Measurements from ENCODE around the gene AMIGO3. TPM values are rescaled to one million over a fixed set of nuclear protein-coding genes. Genes with fewer than 3 reads are reported as not detected.
A peak's percentile ranks its signal among the peaks of the same experiment; 100 is the strongest.
"Not testable (repeated sequence)": the region's sequence is repeated elsewhere in the genome, so short reads cannot be mapped to it uniquely, and the experiment has no call there.

Gene AMIGO3, protein sequence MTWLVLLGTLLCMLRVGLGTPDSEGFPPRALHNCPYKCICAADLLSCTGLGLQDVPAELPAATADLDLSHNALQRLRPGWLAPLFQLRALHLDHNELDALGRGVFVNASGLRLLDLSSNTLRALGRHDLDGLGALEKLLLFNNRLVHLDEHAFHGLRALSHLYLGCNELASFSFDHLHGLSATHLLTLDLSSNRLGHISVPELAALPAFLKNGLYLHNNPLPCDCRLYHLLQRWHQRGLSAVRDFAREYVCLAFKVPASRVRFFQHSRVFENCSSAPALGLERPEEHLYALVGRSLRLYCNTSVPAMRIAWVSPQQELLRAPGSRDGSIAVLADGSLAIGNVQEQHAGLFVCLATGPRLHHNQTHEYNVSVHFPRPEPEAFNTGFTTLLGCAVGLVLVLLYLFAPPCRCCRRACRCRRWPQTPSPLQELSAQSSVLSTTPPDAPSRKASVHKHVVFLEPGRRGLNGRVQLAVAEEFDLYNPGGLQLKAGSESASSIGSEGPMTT
- total RNA-seq = 1 to 10 TPM; 1.0 to 2.0 TPM

DNA sequence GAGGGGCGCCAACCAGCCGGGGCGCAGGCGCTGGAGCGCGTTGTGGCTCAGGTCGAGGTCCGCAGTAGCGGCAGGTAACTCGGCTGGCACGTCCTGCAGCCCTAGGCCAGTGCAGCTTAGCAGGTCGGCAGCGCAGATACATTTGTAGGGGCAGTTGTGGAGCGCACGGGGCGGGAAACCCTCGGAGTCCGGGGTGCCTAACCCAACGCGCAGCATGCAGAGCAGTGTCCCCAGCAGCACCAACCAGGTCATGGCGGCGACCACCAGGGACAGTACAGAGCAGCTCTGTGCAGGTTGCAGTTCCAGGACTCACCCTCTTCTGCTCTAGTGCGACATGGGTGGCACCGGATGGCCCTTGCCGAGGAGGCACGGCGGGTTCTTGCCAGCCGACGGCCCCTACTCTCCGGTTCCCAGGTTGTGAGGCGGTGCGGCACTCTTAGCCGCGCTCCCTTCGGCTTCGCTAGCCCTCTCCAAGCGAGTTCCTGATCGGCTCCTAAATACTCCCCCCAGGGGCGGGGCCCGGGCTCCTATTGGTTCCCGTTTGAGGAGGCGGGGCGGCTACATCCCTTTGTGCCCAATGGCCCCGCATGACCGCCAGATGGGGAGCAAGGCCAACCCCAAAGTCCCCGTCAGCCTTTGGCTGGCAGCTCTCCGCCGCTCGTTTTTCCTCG, at the start of gene AMIGO3:
Gene AMIGO3, minus strand, starts transcription at position 471 of the 671 bp plus-strand sequence. Its CDS starts 219 bp downstream, at position 252.
- H3K27ac Mint-ChIP-seq = peak within 1 kb of the TSS; percentile 66 to 82
- H3K9me3 Mint-ChIP-seq = no peaks in the 10 kb centered on the region
- no peaks in the 10 kb centered on the region for H3K27me3 Mint-ChIP-seq
- no peaks in the 10 kb centered on the region for H3K36me3 Mint-ChIP-seq
- peak; percentile 74 to 79 for ATAC-seq
- peaks cover 28 to 41% of the 10 kb centered on the region in 2 donors for H3K4me1 Mint-ChIP-seq (ENCODE audit: low read depth in 2 of 2)
- peak; percentile 94 for DNase-seq (ENCODE audit: low spot score)
- H3K4me3 Mint-ChIP-seq = peak within 1 kb of the TSS; percentile 84

DNA sequence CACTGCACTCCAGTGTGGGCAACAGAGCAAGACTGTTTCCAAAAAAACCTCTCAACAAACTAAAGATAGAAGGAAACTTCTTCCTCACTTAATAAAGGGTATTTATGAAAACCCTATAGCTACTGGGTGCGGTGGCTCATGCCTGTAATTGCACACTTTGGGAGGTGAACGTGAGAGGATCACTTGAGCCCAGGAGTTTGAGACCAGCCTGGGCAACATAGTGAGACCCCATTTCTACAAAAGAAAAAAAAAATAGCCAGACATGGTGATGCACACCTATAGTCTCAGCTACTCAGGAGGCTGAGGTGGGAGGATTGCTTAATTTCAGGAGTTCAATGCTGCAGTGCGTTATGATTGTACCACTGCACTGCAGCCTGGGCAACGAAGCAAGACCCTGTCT, 44.5 kb upstream of the AMIGO3 start:
- no peaks in the 10 kb centered on the region for H3K9me3 Mint-ChIP-seq
- H3K27me3 Mint-ChIP-seq = no peaks in the 10 kb centered on the region
- DNase-seq (ENCODE audit: low spot score) (no peak), ATAC-seq (no peak)
- H3K4me1 Mint-ChIP-seq (ENCODE audit: low read depth in 2 of 2) = peaks cover 6 to 7% of the 10 kb centered on the region in 2 donors
- no peaks in the 10 kb centered on the region for H3K36me3 Mint-ChIP-seq
- H3K4me3 Mint-ChIP-seq = no peak overlapping the region
- H3K27ac Mint-ChIP-seq = no peak overlapping the region

DNA sequence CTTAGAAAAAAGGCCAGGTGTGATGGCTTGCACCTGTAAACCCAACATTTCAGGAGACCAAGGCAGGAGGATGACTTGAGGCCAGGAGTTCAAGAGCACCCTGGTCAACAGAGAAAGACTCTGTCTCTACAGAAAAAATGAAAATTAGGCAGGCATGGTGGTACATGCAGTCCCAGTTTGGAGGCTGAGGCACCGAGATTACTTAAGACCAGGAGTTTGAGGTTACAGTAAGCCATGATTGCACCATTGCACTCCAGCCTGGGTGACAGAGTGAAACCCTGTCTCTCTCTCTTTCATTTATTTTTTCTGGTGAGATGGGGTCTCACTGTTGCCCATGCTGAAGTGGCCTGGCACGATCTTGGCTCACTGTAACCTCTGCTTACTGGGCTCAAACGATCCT, 42.2 kb upstream of the AMIGO3 start:
- Mint-ChIP-seq H3K27ac (no peak overlapping the region), H3K36me3 (no peaks in the 10 kb centered on the region), H3K9me3 (no peaks in the 10 kb centered on the region), H3K4me1 (ENCODE audit: low read depth in 2 of 2) (peaks cover 11 to 16% of the 10 kb centered on the region in 2 donors), H3K4me3 (no peak overlapping the region), H3K27me3 (no peaks in the 10 kb centered on the region)
- ATAC-seq = no peak
- DNase-seq (ENCODE audit: low spot score) = no peak

DNA sequence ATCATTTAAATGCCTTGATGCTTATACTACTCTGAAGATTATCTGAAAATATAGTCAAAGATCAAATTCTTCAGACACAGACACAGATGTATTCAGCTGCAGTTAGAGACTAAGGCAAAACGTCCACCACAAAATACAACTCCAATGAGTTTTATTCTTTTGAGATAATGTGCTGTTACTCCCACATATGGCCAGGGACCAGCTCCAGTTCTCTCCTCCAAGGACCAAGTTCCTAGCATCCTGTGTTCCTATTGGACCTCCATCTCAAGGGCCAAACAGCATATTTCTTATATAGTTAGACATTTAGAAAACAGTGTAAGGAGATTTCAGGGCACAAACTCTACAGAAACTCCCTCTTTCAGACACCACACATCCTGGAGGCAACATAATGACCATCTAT, 39.7 kb upstream of the AMIGO3 start:
- no peak for DNase-seq (ENCODE audit: low spot score)
- Mint-ChIP-seq H3K27ac (peak overlapping the region in 1 of 2 donors; percentile 35), H3K36me3 (no peaks in the 10 kb centered on the region), H3K4me1 (ENCODE audit: low read depth in 2 of 2) (peaks cover 23 to 25% of the 10 kb centered on the region in 2 donors), H3K27me3 (no peaks in the 10 kb centered on the region), H3K4me3 (no peak overlapping the region), H3K9me3 (no peaks in the 10 kb centered on the region)
- no peak for ATAC-seq

DNA sequence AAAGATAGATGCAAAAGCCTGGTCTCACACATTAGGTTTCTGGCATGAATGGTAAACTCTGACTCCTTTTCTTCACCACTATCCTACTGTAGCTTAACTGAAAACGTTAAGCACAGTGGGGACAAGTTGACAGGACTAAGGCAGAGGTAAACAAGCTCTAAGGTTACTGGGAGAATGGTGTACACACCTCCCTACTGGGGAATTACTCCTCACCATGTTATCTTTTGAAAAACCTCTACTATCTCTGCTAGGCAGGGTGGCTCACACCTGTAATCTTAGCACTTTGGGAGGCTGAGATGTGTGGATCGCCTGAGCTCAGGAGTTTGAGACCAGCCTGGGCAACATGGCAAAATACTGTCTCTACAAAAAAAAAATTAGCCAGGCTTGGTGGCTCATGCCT, 37.7 kb upstream of the AMIGO3 start:
- peaks cover 32 to 38% of the 10 kb centered on the region in 2 donors for H3K4me1 Mint-ChIP-seq (ENCODE audit: low read depth in 2 of 2)
- H3K4me3 Mint-ChIP-seq = no peak overlapping the region
- H3K36me3 Mint-ChIP-seq = no peaks in the 10 kb centered on the region
- no peaks in the 10 kb centered on the region for H3K27me3 Mint-ChIP-seq
- H3K9me3 Mint-ChIP-seq = no peaks in the 10 kb centered on the region
- DNase-seq (ENCODE audit: low spot score) = no peak
- no peak overlapping the region for H3K27ac Mint-ChIP-seq
- ATAC-seq = no peak

DNA sequence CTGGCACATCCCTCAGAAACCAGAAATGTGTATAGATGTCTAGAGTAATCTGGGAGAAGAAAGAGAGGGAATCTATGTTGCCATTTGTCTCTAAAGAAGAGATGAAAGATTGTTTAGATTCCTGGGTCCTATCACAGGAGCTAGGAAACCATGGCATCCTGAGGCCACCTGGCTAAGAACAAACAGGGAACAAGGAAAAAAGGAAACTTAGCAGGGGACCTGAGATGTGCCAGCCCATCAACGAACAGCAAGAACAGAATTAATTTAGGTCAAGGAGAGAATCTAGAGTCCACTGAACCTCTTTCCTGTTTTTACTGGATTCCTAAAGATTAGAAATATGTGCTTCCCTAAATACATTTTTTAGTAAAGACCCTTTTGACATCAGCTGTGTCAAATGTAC, 36.6 kb upstream of the AMIGO3 start:
- DNase-seq (ENCODE audit: low spot score) = no peak
- Mint-ChIP-seq H3K9me3 (no peaks in the 10 kb centered on the region), H3K27ac (peak overlapping the region in 1 of 2 donors; percentile 6), H3K4me1 (ENCODE audit: low read depth in 2 of 2) (peaks cover 32 to 38% of the 10 kb centered on the region in 2 donors), H3K27me3 (no peaks in the 10 kb centered on the region), H3K36me3 (no peaks in the 10 kb centered on the region), H3K4me3 (no peak overlapping the region)
- no peak for ATAC-seq

DNA sequence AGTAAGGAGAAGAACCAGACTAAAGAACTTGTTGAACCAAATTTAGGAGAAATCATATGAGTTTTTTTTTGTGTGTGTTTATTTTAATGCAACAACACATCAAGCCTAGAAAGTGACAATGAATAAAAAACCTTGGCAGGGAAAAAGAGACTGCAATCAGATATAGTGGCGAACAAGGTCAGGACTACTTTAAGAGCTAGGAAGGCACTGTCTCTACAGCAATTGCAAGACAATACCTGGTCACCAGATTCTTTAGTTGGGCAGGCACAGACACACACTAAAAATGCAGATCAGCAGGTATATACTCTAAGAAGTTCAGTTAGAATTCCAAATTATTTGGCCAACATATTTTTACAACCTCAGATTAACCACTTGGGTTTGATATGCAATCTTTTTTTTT, 35.1 kb upstream of the AMIGO3 start:
- Mint-ChIP-seq H3K36me3 (no peaks in the 10 kb centered on the region), H3K4me3 (no peak overlapping the region), H3K9me3 (no peaks in the 10 kb centered on the region), H3K27me3 (no peaks in the 10 kb centered on the region), H3K27ac (peak overlapping the region in 1 of 2 donors; percentile 40), H3K4me1 (ENCODE audit: low read depth in 2 of 2) (peaks cover 35 to 42% of the 10 kb centered on the region in 2 donors)
- ATAC-seq (no peak), DNase-seq (ENCODE audit: low spot score) (no peak)

DNA sequence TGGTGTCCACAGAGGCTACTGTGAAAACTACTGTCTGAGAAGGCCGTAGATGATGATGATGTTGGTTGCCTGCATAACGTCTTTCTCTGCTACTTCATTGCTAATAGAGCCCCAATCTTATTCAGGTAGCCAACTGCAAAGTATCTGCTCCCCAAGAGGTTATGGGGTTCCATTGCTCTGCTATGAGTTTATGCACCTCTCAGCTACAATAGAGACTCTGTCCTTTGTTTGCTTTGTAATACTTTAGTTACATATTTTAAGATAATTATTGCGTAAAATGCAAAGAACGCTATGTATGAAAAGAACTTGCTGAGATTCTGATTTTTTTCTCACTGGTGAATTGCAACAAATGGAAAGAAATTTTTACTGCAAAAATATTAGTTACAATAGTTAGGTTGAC, 32.0 kb upstream of the AMIGO3 start:
- H3K27me3 Mint-ChIP-seq = no peaks in the 10 kb centered on the region
- DNase-seq (ENCODE audit: low spot score) (no peak), ATAC-seq (no peak)
- H3K4me3 Mint-ChIP-seq = no peak overlapping the region
- H3K36me3 Mint-ChIP-seq = no peaks in the 10 kb centered on the region
- no peaks in the 10 kb centered on the region for H3K9me3 Mint-ChIP-seq
- H3K27ac Mint-ChIP-seq = no peak overlapping the region
- peaks cover 25 to 32% of the 10 kb centered on the region in 2 donors for H3K4me1 Mint-ChIP-seq (ENCODE audit: low read depth in 2 of 2)

DNA sequence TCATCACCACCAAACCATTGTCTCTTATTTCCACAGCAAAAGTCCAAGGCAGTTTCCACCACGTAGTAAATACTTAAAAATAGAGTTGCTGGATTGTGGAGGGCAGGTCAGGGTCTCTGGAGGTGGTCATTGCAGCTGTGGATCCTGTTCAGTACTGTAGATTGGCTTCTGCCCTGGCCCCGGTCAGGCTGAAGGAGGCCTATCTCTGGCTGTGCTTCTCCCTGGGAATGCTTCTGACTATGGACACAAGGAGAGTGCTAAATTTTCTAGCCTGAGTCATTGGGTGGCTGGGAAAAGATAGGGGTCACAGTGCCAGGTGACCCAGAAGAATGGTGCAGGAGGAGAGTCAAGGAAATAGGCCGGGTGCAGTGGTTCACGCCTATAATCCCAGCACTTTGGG, 30.6 kb upstream of the AMIGO3 start:
- no peaks in the 10 kb centered on the region for H3K27me3 Mint-ChIP-seq
- H3K4me3 Mint-ChIP-seq = no peak overlapping the region
- H3K27ac Mint-ChIP-seq = no peak overlapping the region
- ATAC-seq (no peak), DNase-seq (ENCODE audit: low spot score) (no peak)
- peaks cover under 1% of the 10 kb centered on the region for H3K36me3 Mint-ChIP-seq
- H3K4me1 Mint-ChIP-seq (ENCODE audit: low read depth in 2 of 2) = peaks cover 18 to 19% of the 10 kb centered on the region in 2 donors
- H3K9me3 Mint-ChIP-seq = no peaks in the 10 kb centered on the region

DNA sequence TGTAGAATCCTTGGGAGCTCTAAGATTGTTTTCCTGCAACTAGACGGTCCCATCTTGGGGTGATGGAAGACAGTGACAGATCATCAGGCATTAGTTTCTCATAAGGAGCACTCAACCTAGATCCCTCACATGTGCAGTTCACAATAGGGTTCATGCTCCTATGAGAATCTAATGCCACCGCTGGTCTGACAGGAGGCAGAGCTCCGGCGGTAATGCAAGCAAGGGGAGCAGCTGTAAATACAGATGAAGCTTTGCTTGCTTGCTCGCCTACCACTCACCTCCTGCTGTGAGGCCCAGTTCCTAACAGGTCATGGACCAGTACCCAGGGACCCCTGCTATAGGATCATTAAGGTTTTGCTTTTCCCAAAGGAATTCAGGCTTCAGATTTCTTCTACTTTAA, 29.4 kb upstream of the AMIGO3 start:
- not testable (repeated sequence) for H3K27me3 Mint-ChIP-seq; DNase-seq (ENCODE audit: low spot score); H3K27ac Mint-ChIP-seq; ATAC-seq; H3K36me3 Mint-ChIP-seq; H3K9me3 Mint-ChIP-seq; H3K4me3 Mint-ChIP-seq
- peaks cover 12 to 14% of the 10 kb centered on the region in 2 donors for H3K4me1 Mint-ChIP-seq (ENCODE audit: low read depth in 2 of 2)

DNA sequence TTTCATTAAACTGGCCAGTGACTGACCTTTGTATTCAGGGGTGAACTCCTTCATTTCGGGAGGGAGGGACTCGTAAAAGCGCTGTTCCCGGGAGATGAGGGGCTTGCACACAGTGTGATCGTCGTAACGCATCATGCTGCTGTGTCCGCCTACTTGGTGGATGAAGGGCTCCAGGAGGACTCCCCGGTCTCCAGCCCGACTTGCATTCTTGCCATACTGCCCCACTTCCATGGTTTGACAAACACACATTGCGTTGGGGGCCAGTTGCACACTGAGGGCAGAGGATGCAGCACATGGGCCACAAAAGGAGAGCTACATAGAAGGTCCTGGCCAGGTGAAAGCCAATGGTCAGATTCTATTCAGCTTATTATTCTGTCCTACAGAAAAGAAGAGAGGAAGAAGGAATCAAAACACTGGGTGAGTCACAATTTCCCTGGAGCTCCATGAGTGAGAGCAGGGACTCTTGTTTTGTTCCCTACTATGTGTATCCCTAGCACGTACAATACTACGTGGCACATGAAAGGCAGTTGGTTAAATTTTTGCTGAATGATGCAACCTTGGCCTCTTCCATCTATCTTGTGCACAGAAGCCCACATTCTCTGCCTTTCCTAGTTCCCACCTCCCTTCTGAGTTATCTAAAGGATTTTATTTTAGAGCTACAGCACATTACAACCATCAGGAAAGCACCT, 28.5 kb upstream of the AMIGO3 start:
- no peak for ATAC-seq
- Mint-ChIP-seq H3K27ac (no peak overlapping the region), H3K36me3 (peaks cover 7% of the 10 kb centered on the region), H3K4me1 (ENCODE audit: low read depth in 2 of 2) (peaks cover 6 to 9% of the 10 kb centered on the region in 2 donors), H3K27me3 (no peaks in the 10 kb centered on the region), H3K4me3 (no peak overlapping the region), H3K9me3 (no peaks in the 10 kb centered on the region)
- no peak for DNase-seq (ENCODE audit: low spot score)

DNA sequence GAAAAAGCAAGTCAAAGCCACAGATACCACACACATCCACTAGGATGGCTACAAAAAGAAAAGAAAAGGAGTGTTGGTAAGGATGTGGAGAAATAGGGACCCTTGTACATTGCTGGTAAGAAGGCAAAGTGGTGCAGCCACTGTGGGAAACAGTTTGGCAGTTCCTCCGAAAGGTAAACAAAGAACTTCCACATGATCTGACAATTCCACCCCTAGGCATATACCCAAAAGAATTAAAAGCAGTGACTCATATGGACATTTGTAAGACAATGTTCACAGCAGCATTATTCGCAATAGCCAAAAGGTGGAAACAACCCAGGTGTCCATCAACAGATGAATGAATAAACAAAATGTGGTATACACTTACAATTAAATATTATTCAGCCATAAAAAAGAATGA, 26.5 kb upstream of the AMIGO3 start:
- ATAC-seq (no peak), DNase-seq (ENCODE audit: low spot score) (no peak)
- Mint-ChIP-seq H3K36me3 (peaks cover 7% of the 10 kb centered on the region), H3K9me3 (no peaks in the 10 kb centered on the region), H3K4me1 (ENCODE audit: low read depth in 2 of 2) (peaks cover 4 to 8% of the 10 kb centered on the region in 2 donors), H3K27me3 (no peaks in the 10 kb centered on the region), H3K4me3 (no peak overlapping the region), H3K27ac (no peak overlapping the region)

DNA sequence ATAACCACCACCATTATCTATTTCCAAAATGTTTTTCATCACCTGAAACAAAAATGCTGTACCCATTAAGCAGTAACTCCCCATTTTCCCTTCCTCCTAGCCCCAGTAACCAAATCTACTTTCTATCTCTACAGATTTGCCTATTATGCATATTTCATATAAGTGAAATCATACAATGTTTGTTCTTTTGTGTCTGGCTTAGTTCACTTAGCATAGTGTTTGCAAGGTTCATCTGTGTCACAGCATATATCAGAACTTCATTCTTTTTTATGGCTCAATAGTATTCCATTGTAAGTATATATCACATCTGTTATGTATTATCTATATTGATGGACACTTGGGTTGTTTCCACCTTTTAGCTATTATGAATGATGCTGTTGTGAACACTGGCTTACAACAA, 20.9 kb upstream of the AMIGO3 start:
- H3K27me3 Mint-ChIP-seq = no peaks in the 10 kb centered on the region
- DNase-seq (ENCODE audit: low spot score) (no peak), ATAC-seq (no peak)
- H3K4me3 Mint-ChIP-seq = no peak overlapping the region
- H3K9me3 Mint-ChIP-seq = no peaks in the 10 kb centered on the region
- peak overlapping the region in 1 of 2 donors; percentile 21 for H3K27ac Mint-ChIP-seq
- H3K36me3 Mint-ChIP-seq = peaks cover 7% of the 10 kb centered on the region
- peaks cover 0 to 13% of the 10 kb centered on the region in 2 donors for H3K4me1 Mint-ChIP-seq (ENCODE audit: low read depth in 2 of 2)

Data from natural killer cell treated with Interleukin-12 subunit alpha and Interleukin-12 subunit beta and Interleukin-15 and Interleukin-18, amount 100 ng/mL, for 72 hours (primary cell).